Colonic mucosa (tissue), 4 donors: ENCODE results near the gene OXCT1. TPM values are rescaled to one million over a fixed set of nuclear protein-coding genes. Genes with fewer than 3 reads are reported as not detected.

ENCODE experiments used
- DNase-seq: peaks from one replicate; pipeline ENCODE4 v3.0.0-alpha.2; 2020
- H3K27ac ChIP-seq: fragments of 200-600 bp; one replicate; pipeline ENCODE4 v1.8.0; 2021
- H3K27me3 ChIP-seq: fragments of 200-600 bp; one replicate; pipeline ENCODE4 v1.8.0; 2021
- H3K36me3 ChIP-seq: fragments of 200-600 bp; one replicate; pipeline ENCODE4 v1.8.0; 2021
- H3K4me1 ChIP-seq: fragments of 200-600 bp; one replicate; pipeline ENCODE4 v1.8.0; 2021; ENCODE audit warnings: mild to moderate bottlenecking
- H3K4me3 ChIP-seq: fragments of 200-600 bp; one replicate; pipeline ENCODE4 v1.8.0; 2021
- H3K9ac ChIP-seq, 2 donors: one replicate each; pipeline ENCODE4 v1.7.0; 2013; ENCODE audit warnings: control low read depth in 2 of 2, low read depth in 2 of 2, low read length in 2 of 2
- H3K9me3 ChIP-seq: fragments of 200-600 bp; one replicate; pipeline ENCODE4 v1.8.0; 2021
- CTCF ChIP-seq: fragments of 200-600 bp; IDR thresholded peaks from one replicate; pipeline ENCODE4 v1.8.0; 2022; ENCODE audit warnings: antibody characterized with exemption, mild to moderate bottlenecking
- intact Hi-C: fragments of 100-400 bp; cut with DNase I; formaldehyde crosslinking; loops from one replicate; pipeline ENCODE4 v1.14.1; 2022
- total RNA-seq, 2 donors: library from RNA; stranded (reverse); fragmentation: NEBNext Ultra II Directional in 1 of 2; extraction: Animal tissue kit (Norgen Biotek cat#: 25700) in 1 of 2; gene quantifications; one replicate each; pipeline ENCODE4 v1.2.1, GENCODE V29; 2021
- donor health status: healthy.
- donor health status: DM: no; HTN: no; CAD: no.
- donor health status: DM: no; HTN: no; CAD: no.

The OXCT1 gene
- total RNA-seq, 2 donors from 2014 or later, result 23.8 to 31.3 TPM

GRCh38 chr5:41785061-41785460 is 85.2 kb downstream of the OXCT1 start:
- no peak overlapping the region for H3K4me3 ChIP-seq
- no peaks in the 10 kb centered on the region for H3K4me1 ChIP-seq
- no peak for TF ChIP-seq CTCF
- H3K36me3 ChIP-seq, result no peaks in the 10 kb centered on the region
- H3K27ac ChIP-seq, result no peak overlapping the region
- DNase-seq, result no peak
- no peak overlapping the region for H3K9ac ChIP-seq
- H3K27me3 ChIP-seq, result no peaks in the 10 kb centered on the region
- intact Hi-C loops, result no loop called here
- no peaks in the 10 kb centered on the region for H3K9me3 ChIP-seq

GRCh38 chr5:41778410-41778809 is 91.8 kb downstream of the OXCT1 start:
- H3K36me3 ChIP-seq, result no peaks in the 10 kb centered on the region
- TF ChIP-seq CTCF, result no peak
- no peak for DNase-seq

GRCh38 chr5:41776435-41776834 is 93.8 kb downstream of the OXCT1 start:
- Histone ChIP-seq H3K27me3 (no peaks in the 10 kb centered on the region), H3K27ac (no peak overlapping the region), H3K36me3 (no peaks in the 10 kb centered on the region), H3K4me3 (no peak overlapping the region), H3K4me1 (no peaks in the 10 kb centered on the region), H3K9me3 (no peaks in the 10 kb centered on the region), H3K9ac (no peak overlapping the region)
- TF ChIP-seq CTCF, result no peak
- intact Hi-C loops, result no loop called here
- no peak for DNase-seq

More at GRCh38 chr5:41778410-41778809, 91.8 kb downstream of the OXCT1 start:
- no peaks in the 10 kb centered on the region for H3K4me1 ChIP-seq
- no peaks in the 10 kb centered on the region for H3K9me3 ChIP-seq
- H3K27ac ChIP-seq, result no peak overlapping the region
- no peak overlapping the region for H3K9ac ChIP-seq
- no peaks in the 10 kb centered on the region for H3K27me3 ChIP-seq
- no peak overlapping the region for H3K4me3 ChIP-seq
- intact Hi-C loops, result no loop called here

- no peaks in the 10 kb centered on the region for H3K27me3 ChIP-seq
- no peaks in the 10 kb centered on the region for H3K4me1 ChIP-seq
- TF ChIP-seq CTCF, result no peak
- intact Hi-C loops, result no loop called here
- no peaks in the 10 kb centered on the region for H3K36me3 ChIP-seq
- no peak overlapping the region for H3K4me3 ChIP-seq
- no peak overlapping the region for H3K9ac ChIP-seq
- DNase-seq, result no peak
- no peaks in the 10 kb centered on the region for H3K9me3 ChIP-seq
- H3K27ac ChIP-seq, result no peak overlapping the region
Measured at GRCh38 chr5:41773799-41774198, 96.4 kb downstream of the OXCT1 start.

GRCh38 chr5:41772785-41773442 is 97.3 kb downstream of the OXCT1 start:
- Histone ChIP-seq H3K9ac (no peak overlapping the region), H3K4me3 (no peak overlapping the region), H3K27me3 (no peaks in the 10 kb centered on the region), H3K27ac (no peak overlapping the region), H3K9me3 (no peaks in the 10 kb centered on the region), H3K4me1 (no peaks in the 10 kb centered on the region), H3K36me3 (no peaks in the 10 kb centered on the region)
- TF ChIP-seq CTCF, result no peak
- intact Hi-C loops, result no loop called here
- no peak for DNase-seq
